D341Med (cell line): ENCODE measurements around the gene PTPRZ1.
A peak's percentile ranks its signal among the peaks of the same experiment; 100 is the strongest.

Source experiments
- DNase-seq: peaks from one replicate; pipeline ENCODE4 v3.0.0; 2012; ENCODE audit warnings: low spot score

Gene PTPRZ1

GRCh38 chr7:121954803-121955202 is 81.8 kb downstream of the PTPRZ1 start:
- DNase-seq: no peak

GRCh38 chr7:121957626-121958025 is 84.7 kb downstream of the PTPRZ1 start:
- DNase-seq: no peak

- no peak for DNase-seq
Observed at GRCh38 chr7:121960678-121961077, 87.7 kb downstream of the PTPRZ1 start.

GRCh38 chr7:121961089-121961867 is 88.3 kb downstream of the PTPRZ1 start:
- DNase-seq: peak; percentile 22

GRCh38 chr7:121966276-121966934 is 93.4 kb downstream of the PTPRZ1 start:
- DNase-seq: no peak

- no peak for DNase-seq
Observed at GRCh38 chr7:121966935-121967332, 94.0 kb downstream of the PTPRZ1 start.

- DNase-seq: no peak
Observed at GRCh38 chr7:121985476-121986030, 112.6 kb downstream of the PTPRZ1 start.

GRCh38 chr7:121992068-121992467 is 119.1 kb downstream of the PTPRZ1 start:
- no peak for DNase-seq

GRCh38 chr7:121994625-121995410 is 121.9 kb downstream of the PTPRZ1 start:
- peak; percentile 50 for DNase-seq

GRCh38 chr7:122006687-122007086 is 133.7 kb downstream of the PTPRZ1 start:
- no peak for DNase-seq

- no peak for DNase-seq
Observed at GRCh38 chr7:122010116-122010515, 137.2 kb downstream of the PTPRZ1 start.

- no peak for DNase-seq
Observed at GRCh38 chr7:122013065-122013464, 140.1 kb downstream of the PTPRZ1 start.

- no peak for DNase-seq
Observed at GRCh38 chr7:122013630-122014029, 140.7 kb downstream of the PTPRZ1 start.

GRCh38 chr7:122014697-122015096 is 141.7 kb downstream of the PTPRZ1 start:
- DNase-seq: no peak

GRCh38 chr7:122018032-122018431 is 145.1 kb downstream of the PTPRZ1 start:
- no peak for DNase-seq

- DNase-seq: no peak
Observed at GRCh38 chr7:122027058-122027457, 154.1 kb downstream of the PTPRZ1 start.

GRCh38 chr7:122033641-122034040 is 160.7 kb downstream of the PTPRZ1 start:
- no peak for DNase-seq

GRCh38 chr7:122035876-122036275 is 162.9 kb downstream of the PTPRZ1 start:
- no peak for DNase-seq

GRCh38 chr7:122038134-122038533 is 165.2 kb downstream of the PTPRZ1 start:
- DNase-seq: no peak

- DNase-seq: no peak
Observed at GRCh38 chr7:122038904-122039303, 165.9 kb downstream of the PTPRZ1 start.

- no peak for DNase-seq
Observed at GRCh38 chr7:122040147-122040546, 167.2 kb downstream of the PTPRZ1 start.

- no peak for DNase-seq
Observed at GRCh38 chr7:122046402-122046801, 173.4 kb downstream of the PTPRZ1 start.

- no peak for DNase-seq
Observed at GRCh38 chr7:122054393-122054792, 181.4 kb downstream of the PTPRZ1 start.
